GM12878 (cell line): Measurements from ENCODE around the gene PIR. TPM values are rescaled to one million over a fixed set of nuclear protein-coding genes. Genes with fewer than 3 reads are reported as not detected.

Experiments used
- ATAC-seq: fragments of 200-7000 bp; cut with Tn5 transposase; 3 replicates; pipeline ENCODE4 v1.9.1; 2020; ENCODE audit warnings: mild to moderate bottlenecking, moderate library complexity
- BruUV-seq: library from RNA; stranded (reverse); fragments of 400-500 nt; replicated peaks from 2 replicates; lab custom pipeline; 2021; lab: Mats Ljungman, UMichigan
- CTCF ChIA-PET: fragments of 300-600 bp; sonication (Branson Sonifier 250); formaldehyde crosslinking; extraction: SDS; loops from one replicate; lab custom pipeline; 2021; ENCODE audit warnings: inconsistent platforms; lab: Yijun Ruan, JAX
- POLR2A ChIA-PET: fragments of 350-600 bp; formaldehyde crosslinking; extraction: SDS; loops from one replicate; lab custom pipeline; 2021; ENCODE audit warnings: inconsistent platforms; lab: Charles Lee
- RAD21 ChIA-PET: fragments of 300-600 bp; sonication (Branson Sonifier 250); formaldehyde crosslinking; loops from one replicate; lab custom pipeline; 2023; ENCODE audit warnings: antibody characterized with exemption; ENCODE audit not compliant: unreplicated experiment; lab: Charles Lee
- SMC1A ChIA-PET: fragments of 300-600 bp; sonication (Branson Sonifier 250); formaldehyde crosslinking; loops from one replicate; lab custom pipeline; 2023; ENCODE audit not compliant: unreplicated experiment, uncharacterized antibody; lab: Charles Lee
- DNase-seq: peaks from one replicate; pipeline ENCODE4 v3.0.0-alpha.2; 2011; ENCODE audit warnings: low read depth, low spot score
- FAIRE-seq: peaks from 3 replicates; lab custom pipeline; 2011; peaks lifted over from hg19 to GRCh38; lab: Jason Lieb, UNC
- H2AFZ ChIP-seq: 2 replicates; pipeline ENCODE4 v1.6.0; 2011; ENCODE audit warnings: low read depth, low read length, control low read depth; ENCODE audit not compliant: control insufficient read depth
- H3K27ac ChIP-seq: 2 replicates; pipeline ENCODE4 v1.5.1; 2011; ENCODE audit warnings: control low read depth; ENCODE audit not compliant: control insufficient read depth, insufficient read depth
- H3K27me3 ChIP-seq, 2 experiments: replicated peaks in 1 of 2; 2 replicates each; pipeline versions ENCODE4 v1.6.0 to v1.6.1; 2011; ENCODE audit warnings: low read length in 1 of 2; ENCODE audit not compliant: control insufficient read depth in 2 of 2, insufficient read depth in 2 of 2
- H3K36me3 ChIP-seq, 2 experiments: 2 replicates each; pipeline ENCODE4 v1.5.1; 2011; ENCODE audit warnings: low read length in 1 of 2; ENCODE audit not compliant: control insufficient read depth in 2 of 2, insufficient read depth in 2 of 2
- H3K4me1 ChIP-seq: 2 replicates; pipeline ENCODE4 v1.6.1; 2011; ENCODE audit warnings: mild to moderate bottlenecking, low read length, moderate library complexity, mixed read lengths; ENCODE audit not compliant: control insufficient read depth, insufficient read depth
- H3K4me2 ChIP-seq: 2 replicates; pipeline ENCODE4 v1.6.0; 2011; ENCODE audit warnings: control low read depth; ENCODE audit not compliant: control insufficient read depth, insufficient read depth
- H3K4me3 ChIP-seq: fragments of 200-600 bp; sonication (generic); 2 replicates; pipeline ENCODE4 v1.5.1; 2016
- H3K79me2 ChIP-seq: 2 replicates; pipeline ENCODE4 v1.6.0; 2011; ENCODE audit warnings: low read length; ENCODE audit not compliant: control insufficient read depth, insufficient read depth
- H3K9ac ChIP-seq: 2 replicates; pipeline ENCODE4 v1.8.0; 2011; ENCODE audit warnings: low read length, control low read depth, mixed read lengths; ENCODE audit not compliant: control insufficient read depth, insufficient read depth
- H3K9me3 ChIP-seq: replicated peaks from 3 replicates; pipeline ENCODE4 v1.5.1; 2011; ENCODE audit warnings: mild to moderate bottlenecking, low read length; ENCODE audit not compliant: control insufficient read depth, insufficient read depth
- H4K20me1 ChIP-seq: 2 replicates; pipeline ENCODE4 v1.6.0; 2011; ENCODE audit not compliant: control insufficient read depth, insufficient read depth
- BCL11A ChIP-seq: IDR thresholded peaks from 2 replicates; pipeline ENCODE4 v1.6.1; 2011; ENCODE audit warnings: low read depth, low read length
- BRCA1 ChIP-seq: IDR thresholded peaks from 2 replicates; pipeline ENCODE4 v1.6.1; 2011; ENCODE audit warnings: low read depth, low read length, improper control_type of control experiment
- DPF2 ChIP-seq: fragments of 450-650 bp; IDR thresholded peaks from 2 replicates; pipeline ENCODE4 v1.6.1; 2017; ENCODE audit warnings: mild to moderate bottlenecking
- ELK1 ChIP-seq: IDR thresholded peaks from 2 replicates; pipeline ENCODE4 v1.6.1; 2012; ENCODE audit warnings: low read depth, low read length, improper control_type of control experiment
- EZH2 ChIP-seq: IDR thresholded peaks from 2 replicates; pipeline ENCODE4 v1.6.1; 2012; ENCODE audit warnings: low read depth, mild to moderate bottlenecking, control low read depth, inconsistent platforms, low read length, borderline replicate concordance; ENCODE audit not compliant: control insufficient read depth
- FOS ChIP-seq: IDR thresholded peaks from 3 replicates; pipeline ENCODE4 v1.6.1; 2011; ENCODE audit warnings: borderline replicate concordance; ENCODE audit not compliant: insufficient read length; ENCODE audit errors: extremely low read depth
- HDAC2 ChIP-seq: fragments of 200-600 bp; sonication (generic); IDR thresholded peaks from 2 replicates; pipeline ENCODE4 v1.6.1; 2017
- IRF3 ChIP-seq: fragments of 450-650 bp; IDR thresholded peaks from 2 replicates; pipeline ENCODE4 v1.6.1; 2014; ENCODE audit warnings: mild to moderate bottlenecking
- KAT2A ChIP-seq: conservative IDR thresholded peaks from 2 replicates; pipeline ENCODE4 v1.6.1; 2011; ENCODE audit warnings: low read depth, low read length; ENCODE audit not compliant: control insufficient read depth
- MEF2B ChIP-seq: fragments of 450-650 bp; IDR thresholded peaks from 2 replicates; pipeline ENCODE4 v1.6.1; 2018; ENCODE audit warnings: mild to moderate bottlenecking, moderate library complexity; ENCODE audit not compliant: partially characterized antibody, poor library complexity, severe bottlenecking
- NBN ChIP-seq: fragments of 450-650 bp; IDR thresholded peaks from 2 replicates; pipeline ENCODE4 v1.6.1; 2016
- POLR2AphosphoS2 ChIP-seq: IDR thresholded peaks from 2 replicates; pipeline ENCODE4 v1.6.1; 2011; ENCODE audit warnings: low read depth, mild to moderate bottlenecking, low read length, improper control_type of control experiment, moderate library complexity
- SUZ12 ChIP-seq: fragments of 200-600 bp; sonication (generic); IDR thresholded peaks from one replicate; pipeline ENCODE4 v1.6.1; 2018; ENCODE audit warnings: antibody characterized with exemption, mild to moderate bottlenecking; ENCODE audit not compliant: unreplicated experiment
- TCF3 ChIP-seq: IDR thresholded peaks from 2 replicates; pipeline ENCODE4 v1.6.1; 2012; ENCODE audit warnings: low read depth, mild to moderate bottlenecking, low read length, borderline replicate concordance; ENCODE audit not compliant: insufficient read depth
- YY1 ChIP-seq: IDR thresholded peaks from 2 replicates; pipeline ENCODE4 v1.6.1; 2011; ENCODE audit warnings: low read depth, mild to moderate bottlenecking, low read length
- ZBTB40 ChIP-seq: fragments of 450-650 bp; IDR thresholded peaks from 2 replicates; pipeline ENCODE4 v1.6.1; 2016; ENCODE audit warnings: mild to moderate bottlenecking, moderate library complexity, borderline replicate concordance
- ZNF217 ChIP-seq: fragments of 450-650 bp; IDR thresholded peaks from 2 replicates; pipeline ENCODE4 v1.6.1; 2017; ENCODE audit warnings: antibody characterized with exemption, mild to moderate bottlenecking
- ZNF384 ChIP-seq: IDR thresholded peaks from 2 replicates; pipeline ENCODE4 v1.6.1; 2012; ENCODE audit warnings: low read depth, mild to moderate bottlenecking, low read length, improper control_type of control experiment, borderline replicate concordance
- WGBS: methylation state at CpG from one replicate; pipeline ENCODE4 v1.1.6; 2016; ENCODE audit warnings: low lambda C conversion rate; ENCODE audit not compliant: insufficient replicate concordance, insufficient coverage; ENCODE audit errors: missing lambda C conversion rate; 5-methylcytosine and 5-hydroxymethylcytosine counted together
- in situ Hi-C: fragments of 300-500 bp; cut with MboI; formaldehyde crosslinking; loops from 9 replicates; pipeline ENCODE4 v1.14.3; 2018; ENCODE audit warnings: mixed read lengths
- intact Hi-C: fragments of 100-400 bp; cut with micrococcal nuclease; formaldehyde crosslinking; loops from one replicate; pipeline ENCODE4 v1.14.2; 2022; ENCODE audit not compliant: unreplicated experiment
- polyA plus RNA-seq, 11 experiments: library from polyadenylated mRNA; depleted of rRNA in 4 of 11; unstranded in 6 of 11; stranded (reverse) in 5 of 11; fragments of >200 nt; fragmentation: Nextera tagmentation in 4 of 11; fragmentation: Illumina TruSeq in 1 of 11; extraction: Ambion mirVana in 4 of 11; extraction: Trizol in 1 of 11; gene quantifications; 1 replicate in 1 of 11; 2 replicates in 10 of 11; pipeline versions ENCODE4 v1.2.1 to v1.2.3, GENCODE V29; 2011 to 2016; ENCODE audit warnings: inconsistent platforms in 2 of 11, missing spikeins in 2 of 11, low read depth in 1 of 11
- total RNA-seq, 4 experiments: library from RNA; depleted of rRNA in 3 of 4; stranded (reverse); fragments of >200 nt in 3 of 4; fragmentation: Illumina TruSeq in 1 of 4; extraction: Trizol in 1 of 4; gene quantifications; 2 replicates each; pipeline versions ENCODE4 v1.2.1 to v1.2.3, GENCODE V29; 2013 to 2021

The PIR gene
- total and polyA plus RNA-seq, 10 of the 15 experiments (the other 5 are each of a cell fraction or from before 2014, with no cell fraction given) = 3.8 to 16.5 (median 7.3) TPM

GRCh38 chrX:15475486-15475885, 17.6 kb downstream of the PIR start:
- H3K4me3 ChIP-seq = no peak overlapping the region
- POLR2A ChIA-PET = interaction anchor here (0.6 kb wide), 1 partner anchor 284 kb away, joined by 3 read pairs; no protein-coding TSS in a partner anchor
- H3K9ac ChIP-seq = no peak overlapping the region
- H3K36me3 ChIP-seq = no peaks in the 10 kb centered on the region
- in situ Hi-C loops = no loop called here
- TF ChIP-seq FOS (no peak), MEF2B (no peak), BCL11A (no peak), NBN (no peak), ELK1 (no peak), TCF3 (no peak), KAT2A (no peak), ZBTB40 (no peak), YY1 (no peak), BRCA1 (no peak), DPF2 (no peak), POLR2AphosphoS2 (no peak), SUZ12 (no peak), ZNF217 (no peak), IRF3 (no peak), ZNF384 (no peak), EZH2 (no peak), HDAC2 (no peak)
- no peaks in the 10 kb centered on the region for H3K27me3 ChIP-seq
- RAD21 ChIA-PET = interaction anchor here (1.6 to 2.3 kb wide), 2 partner anchors 17 to 90 kb away, joined by 7 read pairs; partner anchors contain the start of gene PIR
- no peaks in the 10 kb centered on the region for H3K4me1 ChIP-seq
- no TSS peak for BruUV-seq
- no peak overlapping the region for H3K4me2 ChIP-seq
- 91% methylated on average over 4 of the region's 4 CpGs for WGBS
- CTCF ChIA-PET = interaction anchor here (0.6 to 3.4 kb wide), 7 partner anchors 8 to 1222 kb away, joined by 3 to 23 read pairs (median 9); partner anchors contain the start of genes BMX, PIR and VEGFD
- FAIRE-seq (no peak), DNase-seq (no peak), ATAC-seq (no peak)
- SMC1A ChIA-PET = interaction anchor here (0.5 to 2.0 kb wide), 3 partner anchors 18 to 94 kb away, joined by 3 to 7 read pairs (median 3); partner anchors contain the start of gene PIR
- no peaks in the 10 kb centered on the region for H4K20me1 ChIP-seq
- no peaks in the 10 kb centered on the region; the same call in 2 of the 3 replicates for H3K9me3 ChIP-seq
- peak overlapping the region; percentile 40 for H3K27ac ChIP-seq
- intact Hi-C loops = no loop called here
- H3K79me2 ChIP-seq = no peaks in the 10 kb centered on the region
- H2AFZ ChIP-seq = no peak overlapping the region
